T-helper 2 cell (primary cell): ENCODE data around the gene EBF3.

Experiments
- DNase-seq, 5 experiments: peaks; one replicate each; pipeline versions ENCODE4 v3.0.0 to v3.0.0-alpha.2; 2012 to 2022

EBF3 gene

GRCh38 chr10:129909531-129910256, 54.4 kb downstream of the EBF3 start:
- DNase-seq = no peak

GRCh38 chr10:129909080-129909479, 55.0 kb downstream of the EBF3 start:
- DNase-seq = no peak

GRCh38 chr10:129908406-129908805, 55.7 kb downstream of the EBF3 start:
- DNase-seq = no peak

GRCh38 chr10:129905553-129905952, 58.5 kb downstream of the EBF3 start:
- no peak for DNase-seq

- no peak for DNase-seq
Observed at GRCh38 chr10:129904323-129904722, 59.8 kb downstream of the EBF3 start.

GRCh38 chr10:129901389-129902006, 62.6 kb downstream of the EBF3 start:
- no peak for DNase-seq

GRCh38 chr10:129900825-129901224, 63.2 kb downstream of the EBF3 start:
- DNase-seq = no peak

GRCh38 chr10:129899276-129900130, 64.6 kb downstream of the EBF3 start:
- DNase-seq = no peak

- no peak for DNase-seq
Observed at GRCh38 chr10:129898706-129899268, 65.3 kb downstream of the EBF3 start.

GRCh38 chr10:129897871-129898626, 66.0 kb downstream of the EBF3 start:
- DNase-seq = no peak

- no peak for DNase-seq
Observed at GRCh38 chr10:129896860-129897200, 67.2 kb downstream of the EBF3 start.

GRCh38 chr10:129896136-129896859, 67.8 kb downstream of the EBF3 start:
- no peak for DNase-seq

GRCh38 chr10:129895811-129896135, 68.3 kb downstream of the EBF3 start:
- DNase-seq = no peak

GRCh38 chr10:129894698-129895097, 69.4 kb downstream of the EBF3 start:
- DNase-seq = no peak

GRCh38 chr10:129893104-129894089, 70.7 kb downstream of the EBF3 start:
- no peak for DNase-seq

GRCh38 chr10:129892548-129893052, 71.5 kb downstream of the EBF3 start:
- DNase-seq = no peak

GRCh38 chr10:129891806-129892205, 72.3 kb downstream of the EBF3 start:
- DNase-seq = no peak

- no peak for DNase-seq
Observed at GRCh38 chr10:129890170-129890569, 73.9 kb downstream of the EBF3 start.

GRCh38 chr10:129888784-129889616, 75.1 kb downstream of the EBF3 start:
- peak in 3 of 5 experiments; percentile 14 to 33 (median 28) for DNase-seq
